Measurements from ENCODE around the gene KCTD13.
"Not testable (repeated sequence)": the region's sequence is repeated elsewhere in the genome, so short reads cannot be mapped to it uniquely, and the experiment has no call there.

KCTD13 gene

GRCh38 chr16:29899516-29900101 lies 26.4 kb downstream of the KCTD13 start, which contains the start of gene SEZ6L2:
Gene SEZ6L2 (minus strand): TSS chr16:29899550. CDS start chr16:29899019, 531 bp downstream.
- H3K9ac ChIP-seq (ENCODE audit: low read length) = no peak within 1 kb of the TSS
- peaks cover 17% of the 10 kb centered on the region for H3K27me3 ChIP-seq (ENCODE audit: control insufficient read depth, insufficient read depth, low read length)
- peak within 1 kb of the TSS; percentile 60 for H3K4me3 ChIP-seq (ENCODE audit: low read length)
- H3K36me3 ChIP-seq (ENCODE audit: control insufficient read depth, insufficient read depth, low read length) = no peaks in the 10 kb centered on the region
- H3K4me1 ChIP-seq (ENCODE audit: control insufficient read depth, insufficient read depth, low read length) = no peaks in the 10 kb centered on the region
- H3K27ac ChIP-seq (ENCODE audit: low read depth, low read length) = no peak within 1 kb of the TSS

GRCh38 chr16:29898804-29899515 lies 27.1 kb downstream of the KCTD13 start:
- H3K27me3 ChIP-seq (ENCODE audit: control insufficient read depth, insufficient read depth, low read length) = peaks cover 17% of the 10 kb centered on the region
- H3K4me1 ChIP-seq (ENCODE audit: control insufficient read depth, insufficient read depth, low read length) = no peaks in the 10 kb centered on the region
- no peak overlapping the region for H3K27ac ChIP-seq (ENCODE audit: low read depth, low read length)
- no peaks in the 10 kb centered on the region for H3K36me3 ChIP-seq (ENCODE audit: control insufficient read depth, insufficient read depth, low read length)
- no peak overlapping the region for H3K4me3 ChIP-seq (ENCODE audit: low read length)
- no peak overlapping the region for H3K9ac ChIP-seq (ENCODE audit: low read length)

GRCh38 chr16:29898135-29898803 lies 27.8 kb downstream of the KCTD13 start:
- Histone ChIP-seq H3K9ac (ENCODE audit: low read length) (no peak overlapping the region), H3K4me3 (ENCODE audit: low read length) (no peak overlapping the region), H3K27ac (ENCODE audit: low read depth, low read length) (no peak overlapping the region), H3K4me1 (ENCODE audit: control insufficient read depth, insufficient read depth, low read length) (no peaks in the 10 kb centered on the region), H3K36me3 (ENCODE audit: control insufficient read depth, insufficient read depth, low read length) (no peaks in the 10 kb centered on the region), H3K27me3 (ENCODE audit: control insufficient read depth, insufficient read depth, low read length) (peaks cover 17% of the 10 kb centered on the region)

GRCh38 chr16:29897333-29897732 lies 28.7 kb downstream of the KCTD13 start:
- Histone ChIP-seq H3K4me3 (ENCODE audit: low read length) (no peak overlapping the region), H3K4me1 (ENCODE audit: control insufficient read depth, insufficient read depth, low read length) (no peaks in the 10 kb centered on the region), H3K9ac (ENCODE audit: low read length) (no peak overlapping the region), H3K36me3 (ENCODE audit: control insufficient read depth, insufficient read depth, low read length) (no peaks in the 10 kb centered on the region), H3K27me3 (ENCODE audit: control insufficient read depth, insufficient read depth, low read length) (peaks cover 17% of the 10 kb centered on the region), H3K27ac (ENCODE audit: low read depth, low read length) (no peak overlapping the region)

GRCh38 chr16:29896841-29897240 lies 29.2 kb downstream of the KCTD13 start:
- peaks cover 17% of the 10 kb centered on the region for H3K27me3 ChIP-seq (ENCODE audit: control insufficient read depth, insufficient read depth, low read length)
- H3K4me3 ChIP-seq (ENCODE audit: low read length) = no peak overlapping the region
- H3K4me1 ChIP-seq (ENCODE audit: control insufficient read depth, insufficient read depth, low read length) = no peaks in the 10 kb centered on the region
- H3K27ac ChIP-seq (ENCODE audit: low read depth, low read length) = no peak overlapping the region
- H3K36me3 ChIP-seq (ENCODE audit: control insufficient read depth, insufficient read depth, low read length) = no peaks in the 10 kb centered on the region
- H3K9ac ChIP-seq (ENCODE audit: low read length) = no peak overlapping the region

GRCh38 chr16:29894352-29894751 lies 31.7 kb downstream of the KCTD13 start:
- Histone ChIP-seq H3K9ac (ENCODE audit: low read length) (no peak overlapping the region), H3K27ac (ENCODE audit: low read depth, low read length) (no peak overlapping the region), H3K4me1 (ENCODE audit: control insufficient read depth, insufficient read depth, low read length) (no peaks in the 10 kb centered on the region), H3K36me3 (ENCODE audit: control insufficient read depth, insufficient read depth, low read length) (no peaks in the 10 kb centered on the region), H3K27me3 (ENCODE audit: control insufficient read depth, insufficient read depth, low read length) (peaks cover 14% of the 10 kb centered on the region), H3K4me3 (ENCODE audit: low read length) (no peak overlapping the region)

GRCh38 chr16:29893553-29893952 lies 32.5 kb downstream of the KCTD13 start:
- no peak overlapping the region for H3K4me3 ChIP-seq (ENCODE audit: low read length)
- H3K9ac ChIP-seq (ENCODE audit: low read length) = no peak overlapping the region
- no peaks in the 10 kb centered on the region for H3K36me3 ChIP-seq (ENCODE audit: control insufficient read depth, insufficient read depth, low read length)
- H3K4me1 ChIP-seq (ENCODE audit: control insufficient read depth, insufficient read depth, low read length) = no peaks in the 10 kb centered on the region
- H3K27me3 ChIP-seq (ENCODE audit: control insufficient read depth, insufficient read depth, low read length) = peaks cover 13% of the 10 kb centered on the region
- no peak overlapping the region for H3K27ac ChIP-seq (ENCODE audit: low read depth, low read length)

GRCh38 chr16:29892458-29892813 lies 33.6 kb downstream of the KCTD13 start:
- no peak overlapping the region for H3K9ac ChIP-seq (ENCODE audit: low read length)
- H3K4me1 ChIP-seq (ENCODE audit: control insufficient read depth, insufficient read depth, low read length) = no peaks in the 10 kb centered on the region
- H3K27me3 ChIP-seq (ENCODE audit: control insufficient read depth, insufficient read depth, low read length) = peaks cover 2% of the 10 kb centered on the region
- no peak overlapping the region for H3K4me3 ChIP-seq (ENCODE audit: low read length)
- no peaks in the 10 kb centered on the region for H3K36me3 ChIP-seq (ENCODE audit: control insufficient read depth, insufficient read depth, low read length)
- no peak overlapping the region for H3K27ac ChIP-seq (ENCODE audit: low read depth, low read length)

GRCh38 chr16:29891525-29892457 lies 34.2 kb downstream of the KCTD13 start:
- no peak overlapping the region for H3K9ac ChIP-seq (ENCODE audit: low read length)
- H3K36me3 ChIP-seq (ENCODE audit: control insufficient read depth, insufficient read depth, low read length) = no peaks in the 10 kb centered on the region
- no peak overlapping the region for H3K27ac ChIP-seq (ENCODE audit: low read depth, low read length)
- no peak overlapping the region for H3K4me3 ChIP-seq (ENCODE audit: low read length)
- H3K27me3 ChIP-seq (ENCODE audit: control insufficient read depth, insufficient read depth, low read length) = peaks cover 2% of the 10 kb centered on the region
- no peaks in the 10 kb centered on the region for H3K4me1 ChIP-seq (ENCODE audit: control insufficient read depth, insufficient read depth, low read length)

- not testable (repeated sequence) for H3K36me3 ChIP-seq (ENCODE audit: control insufficient read depth, insufficient read depth, low read length); H3K9ac ChIP-seq (ENCODE audit: low read length); H3K27me3 ChIP-seq (ENCODE audit: control insufficient read depth, insufficient read depth, low read length); H3K4me1 ChIP-seq (ENCODE audit: control insufficient read depth, insufficient read depth, low read length); H3K4me3 ChIP-seq (ENCODE audit: low read length); H3K27ac ChIP-seq (ENCODE audit: low read depth, low read length)
Measured at GRCh38 chr16:29889372-29889771, 36.7 kb downstream of the KCTD13 start.

- no peak overlapping the region for H3K9ac ChIP-seq (ENCODE audit: low read length)
- H3K4me1 ChIP-seq (ENCODE audit: control insufficient read depth, insufficient read depth, low read length) = no peaks in the 10 kb centered on the region
- no peaks in the 10 kb centered on the region for H3K36me3 ChIP-seq (ENCODE audit: control insufficient read depth, insufficient read depth, low read length)
- H3K27ac ChIP-seq (ENCODE audit: low read depth, low read length) = no peak overlapping the region
- no peaks in the 10 kb centered on the region for H3K27me3 ChIP-seq (ENCODE audit: control insufficient read depth, insufficient read depth, low read length)
- no peak overlapping the region for H3K4me3 ChIP-seq (ENCODE audit: low read length)
Measured at GRCh38 chr16:29883987-29884386, 42.0 kb downstream of the KCTD13 start.

GRCh38 chr16:29881050-29881449 lies 45.0 kb downstream of the KCTD13 start:
- no peak overlapping the region for H3K9ac ChIP-seq (ENCODE audit: low read length)
- H3K27me3 ChIP-seq (ENCODE audit: control insufficient read depth, insufficient read depth, low read length) = peaks cover 14% of the 10 kb centered on the region
- H3K4me1 ChIP-seq (ENCODE audit: control insufficient read depth, insufficient read depth, low read length) = no peaks in the 10 kb centered on the region
- H3K4me3 ChIP-seq (ENCODE audit: low read length) = no peak overlapping the region
- no peaks in the 10 kb centered on the region for H3K36me3 ChIP-seq (ENCODE audit: control insufficient read depth, insufficient read depth, low read length)
- H3K27ac ChIP-seq (ENCODE audit: low read depth, low read length) = no peak overlapping the region
